GM15510 (cell line): ENCODE results near the gene FAF1.

Source experiments
- POLR2A ChIP-seq: IDR thresholded peaks from 3 replicates; pipeline ENCODE4 v1.6.1; 2011; ENCODE audit warnings: borderline replicate concordance; ENCODE audit not compliant: insufficient read length; ENCODE audit errors: extremely low read depth

The FAF1 gene

GRCh38 chr1:50517488-50517887 is 442.6 kb downstream of the FAF1 start:
- TF ChIP-seq POLR2A = no peak

GRCh38 chr1:50516056-50516455 is 444.0 kb downstream of the FAF1 start:
- TF ChIP-seq POLR2A = no peak

- no peak for TF ChIP-seq POLR2A
Measured at GRCh38 chr1:50508040-50508586, 452.0 kb downstream of the FAF1 start.

GRCh38 chr1:50505427-50505826 is 454.6 kb downstream of the FAF1 start:
- TF ChIP-seq POLR2A = no peak

- TF ChIP-seq POLR2A = no peak
Measured at GRCh38 chr1:50503515-50503914, 456.6 kb downstream of the FAF1 start.

- no peak for TF ChIP-seq POLR2A
Measured at GRCh38 chr1:50502147-50502546, 457.9 kb downstream of the FAF1 start.

- no peak for TF ChIP-seq POLR2A
Measured at GRCh38 chr1:50497007-50497406, 463.1 kb downstream of the FAF1 start.

GRCh38 chr1:50493710-50494109 is 466.4 kb downstream of the FAF1 start:
- TF ChIP-seq POLR2A = no peak

- no peak for TF ChIP-seq POLR2A
Measured at GRCh38 chr1:50492142-50492541, 467.9 kb downstream of the FAF1 start.

- TF ChIP-seq POLR2A = no peak
Measured at GRCh38 chr1:50491142-50491541, 468.9 kb downstream of the FAF1 start.

- no peak for TF ChIP-seq POLR2A
Measured at GRCh38 chr1:50490640-50491039, 469.4 kb downstream of the FAF1 start.

GRCh38 chr1:50488876-50489275 is 471.2 kb downstream of the FAF1 start:
- no peak for TF ChIP-seq POLR2A

- no peak for TF ChIP-seq POLR2A
Measured at GRCh38 chr1:50488356-50488755, 471.7 kb downstream of the FAF1 start.

GRCh38 chr1:50487725-50488124 is 472.3 kb downstream of the FAF1 start:
- no peak for TF ChIP-seq POLR2A

GRCh38 chr1:50481142-50481736 is 478.8 kb downstream of the FAF1 start:
- TF ChIP-seq POLR2A = no peak

GRCh38 chr1:50476800-50477199 is 483.3 kb downstream of the FAF1 start:
- TF ChIP-seq POLR2A = no peak
